Testis (tissue), 2 donors: Measurements from ENCODE around the gene SLC6A12.

Experiments used
- POLR2A ChIP-seq: fragments of 450-650 bp; IDR thresholded peaks from one replicate; pipeline ENCODE4 v1.6.1; 2017; ENCODE audit warnings: antibody characterized with exemption, mild to moderate bottlenecking, moderate library complexity
- TF ChIP-seq, protein P1 (sequence below), 3 experiments: fragments of 450-650 bp in 2 of 3; fragments of 200-600 bp in 1 of 3; sonication (generic) in 1 of 3; IDR thresholded peaks; one replicate each; pipeline ENCODE4 v1.5.1; 2016 to 2019; ENCODE audit warnings: antibody characterized with exemption in 3 of 3, mild to moderate bottlenecking in 2 of 3, moderate library complexity in 1 of 3

DNA sequence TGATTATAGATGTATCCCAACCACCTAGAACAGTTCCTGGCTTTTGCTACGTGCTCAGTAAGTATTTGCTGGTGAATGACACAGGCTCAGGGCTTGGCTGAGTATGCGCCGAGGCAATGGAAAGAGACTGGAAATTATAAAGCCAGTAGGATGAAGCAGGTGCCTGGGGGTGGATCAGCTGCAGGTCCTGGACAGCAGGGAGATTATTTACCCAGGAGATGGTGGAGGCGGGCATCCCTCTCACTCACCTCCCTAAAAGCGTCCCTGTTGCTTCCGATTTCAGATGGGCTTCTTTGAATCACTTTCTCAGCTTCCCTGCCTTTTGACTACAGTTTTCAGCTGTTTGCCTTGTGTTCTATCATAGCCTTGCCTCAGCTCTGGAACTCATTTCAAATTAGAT, 42.3 kb upstream of the SLC6A12 start:
- no peak for TF ChIP-seq POLR2A
- TF ChIP-seq, protein P1, sequence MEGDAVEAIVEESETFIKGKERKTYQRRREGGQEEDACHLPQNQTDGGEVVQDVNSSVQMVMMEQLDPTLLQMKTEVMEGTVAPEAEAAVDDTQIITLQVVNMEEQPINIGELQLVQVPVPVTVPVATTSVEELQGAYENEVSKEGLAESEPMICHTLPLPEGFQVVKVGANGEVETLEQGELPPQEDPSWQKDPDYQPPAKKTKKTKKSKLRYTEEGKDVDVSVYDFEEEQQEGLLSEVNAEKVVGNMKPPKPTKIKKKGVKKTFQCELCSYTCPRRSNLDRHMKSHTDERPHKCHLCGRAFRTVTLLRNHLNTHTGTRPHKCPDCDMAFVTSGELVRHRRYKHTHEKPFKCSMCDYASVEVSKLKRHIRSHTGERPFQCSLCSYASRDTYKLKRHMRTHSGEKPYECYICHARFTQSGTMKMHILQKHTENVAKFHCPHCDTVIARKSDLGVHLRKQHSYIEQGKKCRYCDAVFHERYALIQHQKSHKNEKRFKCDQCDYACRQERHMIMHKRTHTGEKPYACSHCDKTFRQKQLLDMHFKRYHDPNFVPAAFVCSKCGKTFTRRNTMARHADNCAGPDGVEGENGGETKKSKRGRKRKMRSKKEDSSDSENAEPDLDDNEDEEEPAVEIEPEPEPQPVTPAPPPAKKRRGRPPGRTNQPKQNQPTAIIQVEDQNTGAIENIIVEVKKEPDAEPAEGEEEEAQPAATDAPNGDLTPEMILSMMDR (IDR thresholded peaks at IDR 0.05) = no peak
